BE2C (cell line): ENCODE results near the gene PLA2G6.
"Not testable (repeated sequence)": the region's sequence is repeated elsewhere in the genome, so short reads cannot be mapped to it uniquely, and the experiment has no call there.

Experiments used
- DNase-seq: peaks from one replicate; pipeline ENCODE4 v3.0.0-alpha.2; 2020
- H3K27me3 ChIP-seq: fragments of 250-450 bp; sonication (Bioruptor Pico); 2 replicates; pipeline ENCODE4 v1.5.1; 2020; ENCODE audit warnings: mild to moderate bottlenecking
- H3K36me3 ChIP-seq: fragments of 250-450 bp; sonication (Bioruptor Pico); 2 replicates; pipeline ENCODE4 v1.5.1; 2020; ENCODE audit warnings: mild to moderate bottlenecking
- H3K4me1 ChIP-seq: fragments of 250-450 bp; sonication (Bioruptor Pico); 2 replicates; pipeline ENCODE4 v1.5.1; 2020
- H3K4me3 ChIP-seq: 2 replicates; pipeline ENCODE4 v1.5.1; 2011; ENCODE audit warnings: low read depth, low read length
- H3K9me3 ChIP-seq: fragments of 250-450 bp; sonication (Bioruptor Pico); 2 replicates; pipeline ENCODE4 v1.5.1; 2020
- CTCF ChIP-seq: IDR thresholded peaks from 2 replicates; pipeline ENCODE4 v1.5.1; 2012; ENCODE audit warnings: mild to moderate bottlenecking, low read depth, low read length

Gene PLA2G6

GRCh38 chr22:38165922-38166593 is 15.6 kb downstream of the PLA2G6 start:
- DNase-seq, result no peak
- Histone ChIP-seq H3K27me3 (no peaks in the 10 kb centered on the region), H3K4me3 (no peak overlapping the region), H3K9me3 (no peaks in the 10 kb centered on the region), H3K4me1 (peaks cover 33% of the 10 kb centered on the region), H3K36me3 (no peaks in the 10 kb centered on the region)
- no peak for TF ChIP-seq CTCF

GRCh38 chr22:38164551-38164918 is 17.1 kb downstream of the PLA2G6 start:
- H3K9me3 ChIP-seq, result no peaks in the 10 kb centered on the region
- peak overlapping the region; percentile 10 for H3K4me3 ChIP-seq
- no peak for TF ChIP-seq CTCF
- peaks cover 33% of the 10 kb centered on the region for H3K4me1 ChIP-seq
- H3K27me3 ChIP-seq, result no peaks in the 10 kb centered on the region
- no peaks in the 10 kb centered on the region for H3K36me3 ChIP-seq
- DNase-seq, result no peak

- Histone ChIP-seq H3K9me3 (no peaks in the 10 kb centered on the region), H3K4me1 (peaks cover 33% of the 10 kb centered on the region), H3K36me3 (no peaks in the 10 kb centered on the region), H3K4me3 (peak overlapping the region; percentile 10), H3K27me3 (no peaks in the 10 kb centered on the region)
- no peak for TF ChIP-seq CTCF
- peak; percentile 76 for DNase-seq
Measured at GRCh38 chr22:38163844-38164550, 17.6 kb downstream of the PLA2G6 start.

- no peaks in the 10 kb centered on the region for H3K9me3 ChIP-seq
- peak; percentile 65 for DNase-seq
- no peak for TF ChIP-seq CTCF
- no peaks in the 10 kb centered on the region for H3K27me3 ChIP-seq
- no peaks in the 10 kb centered on the region for H3K36me3 ChIP-seq
- no peak overlapping the region for H3K4me3 ChIP-seq
- peaks cover 33% of the 10 kb centered on the region for H3K4me1 ChIP-seq
Measured at GRCh38 chr22:38162881-38163843, 18.5 kb downstream of the PLA2G6 start.

- Histone ChIP-seq H3K4me1 (no peaks in the 10 kb centered on the region), H3K36me3 (no peaks in the 10 kb centered on the region), H3K27me3 (no peaks in the 10 kb centered on the region), H3K9me3 (no peaks in the 10 kb centered on the region), H3K4me3 (no peak overlapping the region)
- DNase-seq, result no peak
- no peak for TF ChIP-seq CTCF
Measured at GRCh38 chr22:38155703-38156102, 25.9 kb downstream of the PLA2G6 start.

- H3K27me3 ChIP-seq, H3K9me3 ChIP-seq, H3K4me3 ChIP-seq, H3K4me1 ChIP-seq, DNase-seq, H3K36me3 ChIP-seq: not testable (repeated sequence)
Measured at GRCh38 chr22:38154563-38154915, 27.1 kb downstream of the PLA2G6 start.
